ENCODE measurements around the gene CENPK. TPM values are rescaled to one million over a fixed set of nuclear protein-coding genes. Genes with fewer than 3 reads are reported as not detected.

The CENPK gene
- total RNA-seq, 1 donor from 2014 or later: 87.3 TPM

Other genes starting within 250 kb of the CENPK start
- 2.0 TPM in 2 replicates for gene ADAMTS6, start 81.2 kb downstream of the CENPK start, total RNA-seq
- 59.8 and 66.8 TPM in 2 replicates for gene PPWD1, start 128 bp upstream of the CENPK start, total RNA-seq
- 7.9 and 8.1 TPM in 2 replicates for gene TRIM23, start 61.2 kb upstream of the CENPK start, total RNA-seq
- gene SHLD3, start 61.9 kb upstream of the CENPK start, total RNA-seq: 4.3 and 5.8 TPM in 2 replicates
- gene TRAPPC13, start 61.9 kb upstream of the CENPK start, total RNA-seq: 25.1 and 25.5 TPM in 2 replicates
- 9.0 and 10.2 TPM in 2 replicates for gene SGTB, start 158.9 kb upstream of the CENPK start, total RNA-seq
- gene NLN, start 159.0 kb upstream of the CENPK start, total RNA-seq: 10.9 and 14.2 TPM in 2 replicates

All from T-helper 2 cell treated with Interferon-gamma antibody and Interleukin-4, amounts not matched to agents 100 ng/mL and 5 ng/mL, for 36 hours (primary cell).